ENCODE results near the gene WDR64.

The WDR64 gene

DNA sequence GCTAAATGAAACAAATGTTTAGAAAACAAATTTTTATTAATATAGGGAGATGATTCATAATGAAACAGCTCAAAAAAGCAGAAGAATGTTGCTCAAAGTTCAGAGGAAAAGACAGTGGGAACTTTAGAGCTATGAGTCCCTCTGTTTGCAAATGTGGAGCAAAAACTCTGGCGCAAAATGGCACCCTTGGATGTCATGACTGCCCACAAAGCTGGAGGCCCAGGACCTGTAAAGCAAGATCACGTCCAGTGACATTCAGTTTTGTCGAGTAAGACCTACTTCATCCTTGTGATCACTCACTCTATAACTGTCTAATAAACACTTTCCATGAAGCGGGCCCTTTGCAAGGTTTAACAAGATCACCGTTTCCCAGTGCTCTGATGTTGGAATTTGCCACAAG is 186.8 kb downstream of the WDR64 start:
- Histone ChIP-seq H3K9ac (ENCODE audit: low read length) (no peak overlapping the region), H3K27me3 (ENCODE audit: insufficient read depth, low read length) (no peaks in the 10 kb centered on the region), H4K20me1 (ENCODE audit: insufficient read depth, low read length) (no peaks in the 10 kb centered on the region), H3F3A (ENCODE audit: insufficient read depth, low read length) (no peaks in the 10 kb centered on the region), H2AFZ (ENCODE audit: low read length) (no peak overlapping the region), H3K4me3 (ENCODE audit: low read depth, low read length, poor library complexity, severe bottlenecking) (no peak overlapping the region), H3K27ac (ENCODE audit: low read depth, low read length, poor library complexity, severe bottlenecking) (no peak overlapping the region), H3K4me2 (ENCODE audit: low read length) (no peak overlapping the region), H3K9me3 (ENCODE audit: low read length) (no peaks in the 10 kb centered on the region), H3K36me3 (ENCODE audit: insufficient read depth, low read length) (no peaks in the 10 kb centered on the region), H3K79me2 (ENCODE audit: insufficient read depth, low read length) (no peaks in the 10 kb centered on the region), H3K9me2 (ENCODE audit: low read depth, low read length) (no peaks in the 10 kb centered on the region), H3K4me1 (ENCODE audit: insufficient read depth, low read length, severe bottlenecking) (no peaks in the 10 kb centered on the region)
- no peak for TF ChIP-seq EZH2 (IDR thresholded peaks at IDR 0.05; ENCODE audit: borderline replicate concordance, low read length)
- TF ChIP-seq, protein P1, sequence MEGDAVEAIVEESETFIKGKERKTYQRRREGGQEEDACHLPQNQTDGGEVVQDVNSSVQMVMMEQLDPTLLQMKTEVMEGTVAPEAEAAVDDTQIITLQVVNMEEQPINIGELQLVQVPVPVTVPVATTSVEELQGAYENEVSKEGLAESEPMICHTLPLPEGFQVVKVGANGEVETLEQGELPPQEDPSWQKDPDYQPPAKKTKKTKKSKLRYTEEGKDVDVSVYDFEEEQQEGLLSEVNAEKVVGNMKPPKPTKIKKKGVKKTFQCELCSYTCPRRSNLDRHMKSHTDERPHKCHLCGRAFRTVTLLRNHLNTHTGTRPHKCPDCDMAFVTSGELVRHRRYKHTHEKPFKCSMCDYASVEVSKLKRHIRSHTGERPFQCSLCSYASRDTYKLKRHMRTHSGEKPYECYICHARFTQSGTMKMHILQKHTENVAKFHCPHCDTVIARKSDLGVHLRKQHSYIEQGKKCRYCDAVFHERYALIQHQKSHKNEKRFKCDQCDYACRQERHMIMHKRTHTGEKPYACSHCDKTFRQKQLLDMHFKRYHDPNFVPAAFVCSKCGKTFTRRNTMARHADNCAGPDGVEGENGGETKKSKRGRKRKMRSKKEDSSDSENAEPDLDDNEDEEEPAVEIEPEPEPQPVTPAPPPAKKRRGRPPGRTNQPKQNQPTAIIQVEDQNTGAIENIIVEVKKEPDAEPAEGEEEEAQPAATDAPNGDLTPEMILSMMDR (IDR thresholded peaks at IDR 0.05; ENCODE audit: low read length) = no peak

DNA sequence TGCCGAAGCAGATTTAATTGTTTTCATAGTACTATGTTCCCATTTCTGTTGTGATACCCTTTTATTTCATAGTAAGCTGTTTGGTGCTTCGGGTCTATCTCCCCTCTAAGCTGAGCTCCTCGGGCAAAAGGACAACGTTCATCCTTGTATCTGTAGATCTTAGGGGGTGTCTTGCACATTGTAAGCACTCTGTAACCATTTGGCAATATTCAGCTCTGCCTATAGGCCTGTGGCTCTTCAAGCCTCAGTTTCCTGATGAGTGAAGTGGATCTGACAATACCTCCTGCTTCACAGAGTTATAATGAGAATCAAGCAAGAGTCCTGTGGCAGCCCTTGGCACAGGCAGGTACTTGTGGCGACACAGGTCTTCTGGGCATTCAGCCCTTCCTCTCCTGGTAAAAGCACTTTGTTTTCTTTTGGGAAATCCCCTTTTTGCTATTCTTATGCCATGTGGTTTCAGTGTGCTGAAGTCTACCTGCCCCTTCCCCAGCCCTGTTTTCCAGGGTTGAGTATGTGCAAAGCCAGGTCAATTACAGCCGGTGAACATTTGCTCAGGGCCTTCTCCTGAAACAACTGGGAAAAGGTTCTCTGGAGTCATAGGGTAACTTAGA is 187.4 kb downstream of the WDR64 start:
- no peaks in the 10 kb centered on the region for H4K20me1 ChIP-seq (ENCODE audit: insufficient read depth, low read length)
- H3K27me3 ChIP-seq (ENCODE audit: insufficient read depth, low read length) = no peaks in the 10 kb centered on the region
- H3K9me3 ChIP-seq (ENCODE audit: low read length) = no peaks in the 10 kb centered on the region
- no peak overlapping the region for H3K27ac ChIP-seq (ENCODE audit: low read depth, low read length, poor library complexity, severe bottlenecking)
- H3K9me2 ChIP-seq (ENCODE audit: low read depth, low read length) = no peaks in the 10 kb centered on the region
- H2AFZ ChIP-seq (ENCODE audit: low read length) = no peak overlapping the region
- H3K4me2 ChIP-seq (ENCODE audit: low read length) = no peak overlapping the region
- no peaks in the 10 kb centered on the region for H3K36me3 ChIP-seq (ENCODE audit: insufficient read depth, low read length)
- no peaks in the 10 kb centered on the region for H3F3A ChIP-seq (ENCODE audit: insufficient read depth, low read length)
- no peak overlapping the region for H3K9ac ChIP-seq (ENCODE audit: low read length)
- H3K4me1 ChIP-seq (ENCODE audit: insufficient read depth, low read length, severe bottlenecking) = no peaks in the 10 kb centered on the region
- no peaks in the 10 kb centered on the region for H3K79me2 ChIP-seq (ENCODE audit: insufficient read depth, low read length)
- no peak for TF ChIP-seq EZH2 (IDR thresholded peaks at IDR 0.05; ENCODE audit: borderline replicate concordance, low read length)
- TF ChIP-seq, protein P1 (IDR thresholded peaks at IDR 0.05; ENCODE audit: low read length) = no peak
- no peak overlapping the region for H3K4me3 ChIP-seq (ENCODE audit: low read depth, low read length, poor library complexity, severe bottlenecking)

DNA sequence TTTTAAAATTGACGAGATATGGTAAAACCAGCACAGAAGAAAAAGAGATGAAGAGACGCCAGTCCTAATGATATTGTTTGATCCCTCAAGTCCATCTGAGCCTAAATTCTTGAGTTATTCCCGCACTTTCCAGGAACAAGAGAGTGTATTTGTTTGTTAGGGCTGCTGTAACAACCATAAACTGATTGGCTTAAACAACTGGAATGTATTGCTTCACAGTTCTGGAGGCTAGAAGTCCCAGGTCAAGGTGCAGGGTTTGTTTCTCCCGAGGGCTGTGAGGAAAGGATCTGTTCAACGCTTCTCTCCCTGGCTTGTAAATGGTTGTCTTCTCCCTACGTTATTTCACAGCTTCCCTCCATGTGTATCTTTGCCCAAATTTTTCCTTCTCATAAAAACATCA is 188.1 kb downstream of the WDR64 start:
- no peak for TF ChIP-seq EZH2 (IDR thresholded peaks at IDR 0.05; ENCODE audit: borderline replicate concordance, low read length)
- TF ChIP-seq, protein P1 (IDR thresholded peaks at IDR 0.05; ENCODE audit: low read length) = no peak
- no peaks in the 10 kb centered on the region for H3K27me3 ChIP-seq (ENCODE audit: insufficient read depth, low read length)
- no peak overlapping the region for H3K27ac ChIP-seq (ENCODE audit: low read depth, low read length, poor library complexity, severe bottlenecking)
- no peaks in the 10 kb centered on the region for H3K79me2 ChIP-seq (ENCODE audit: insufficient read depth, low read length)
- H3K9me2 ChIP-seq (ENCODE audit: low read depth, low read length) = no peaks in the 10 kb centered on the region
- no peaks in the 10 kb centered on the region for H3K4me1 ChIP-seq (ENCODE audit: insufficient read depth, low read length, severe bottlenecking)
- no peaks in the 10 kb centered on the region for H3K9me3 ChIP-seq (ENCODE audit: low read length)
- no peaks in the 10 kb centered on the region for H4K20me1 ChIP-seq (ENCODE audit: insufficient read depth, low read length)
- no peak overlapping the region for H3K9ac ChIP-seq (ENCODE audit: low read length)
- H2AFZ ChIP-seq (ENCODE audit: low read length) = no peak overlapping the region
- no peak overlapping the region for H3K4me3 ChIP-seq (ENCODE audit: low read depth, low read length, poor library complexity, severe bottlenecking)
- no peak overlapping the region for H3K4me2 ChIP-seq (ENCODE audit: low read length)
- H3K36me3 ChIP-seq (ENCODE audit: insufficient read depth, low read length) = no peaks in the 10 kb centered on the region
- H3F3A ChIP-seq (ENCODE audit: insufficient read depth, low read length) = no peaks in the 10 kb centered on the region
